ENCODE data around the gene PPP1R15A. TPM values are rescaled to one million over a fixed set of nuclear protein-coding genes. Genes with fewer than 3 reads are reported as not detected.
"Not testable (repeated sequence)": the region's sequence is repeated elsewhere in the genome, so short reads cannot be mapped to it uniquely, and the experiment has no call there.

PPP1R15A gene
- total RNA-seq, 2 experiments from 2014 or later = 23.4 to 31.7 TPM

- no peak overlapping the region for H3K27ac ChIP-seq (ENCODE audit: low read depth, low read length, poor library complexity, severe bottlenecking)
- peaks cover 5% of the 10 kb centered on the region; the same call in 1 of the 2 replicates for H3K79me2 ChIP-seq (ENCODE audit: insufficient read depth, low read depth, low read length)
- H3K4me3 ChIP-seq (ENCODE audit: low read depth, low read length, poor library complexity, severe bottlenecking) = no peak overlapping the region
- TF ChIP-seq EZH2phosphoT487 (IDR thresholded peaks at IDR 0.05; ENCODE audit: borderline replicate concordance, low read depth, low read length) = no peak
- H3K36me3 ChIP-seq (ENCODE audit: insufficient read depth, low read length) = peaks cover 5% of the 10 kb centered on the region; the same call in 1 of the 2 replicates
- POLR2A ChIA-PET = no interaction called here
- DNase-seq (ENCODE audit: low spot score) = no peak
- BruUV-seq (replicated peaks) = no TSS peak
- H2AFZ ChIP-seq (ENCODE audit: low read length) = no peak overlapping the region
- H4K20me1 ChIP-seq (ENCODE audit: insufficient read depth, low read length) = no peaks in the 10 kb centered on the region
- no peaks in the 10 kb centered on the region for H3K9me3 ChIP-seq (ENCODE audit: low read length)
- no peak overlapping the region for H3K4me2 ChIP-seq (ENCODE audit: low read length)
- H3K9me2 ChIP-seq (ENCODE audit: insufficient read depth, low read length) = no peaks in the 10 kb centered on the region
- intact Hi-C loops (cut with micrococcal nuclease; ENCODE audit: unreplicated experiment) = no loop called here
- CTCF ChIA-PET (ENCODE audit: unreplicated experiment) = no interaction called here
- peaks cover 22% of the 10 kb centered on the region for H3K4me1 ChIP-seq (ENCODE audit: insufficient read depth, low read length, poor library complexity, severe bottlenecking)
Observed at GRCh38 chr19:48897181-48897580, 25.0 kb downstream of the PPP1R15A start.

GRCh38 chr19:48899386-48899749, 27.1 kb downstream of the PPP1R15A start:
- H3K27ac ChIP-seq (ENCODE audit: low read depth, low read length, poor library complexity, severe bottlenecking); H4K20me1 ChIP-seq (ENCODE audit: insufficient read depth, low read length); POLR2A ChIA-PET; BruUV-seq (replicated peaks); H3K79me2 ChIP-seq (ENCODE audit: insufficient read depth, low read depth, low read length); intact Hi-C loops (cut with micrococcal nuclease; ENCODE audit: unreplicated experiment); H3K4me3 ChIP-seq (ENCODE audit: low read depth, low read length, poor library complexity, severe bottlenecking); H3K9me3 ChIP-seq (ENCODE audit: low read length); H3K9me2 ChIP-seq (ENCODE audit: insufficient read depth, low read length); H2AFZ ChIP-seq (ENCODE audit: low read length); DNase-seq (ENCODE audit: low spot score); H3K4me2 ChIP-seq (ENCODE audit: low read length): not testable (repeated sequence)
- CTCF ChIA-PET (ENCODE audit: unreplicated experiment) = interaction anchor here (1.0 kb wide), 1 partner anchor 14 kb away, joined by 3 read pairs; no protein-coding TSS in a partner anchor
- Histone ChIP-seq H3K36me3 (ENCODE audit: insufficient read depth, low read length) (peaks cover 10% of the 10 kb centered on the region), H3K4me1 (ENCODE audit: insufficient read depth, low read length, poor library complexity, severe bottlenecking) (peaks cover 15% of the 10 kb centered on the region)

DNA sequence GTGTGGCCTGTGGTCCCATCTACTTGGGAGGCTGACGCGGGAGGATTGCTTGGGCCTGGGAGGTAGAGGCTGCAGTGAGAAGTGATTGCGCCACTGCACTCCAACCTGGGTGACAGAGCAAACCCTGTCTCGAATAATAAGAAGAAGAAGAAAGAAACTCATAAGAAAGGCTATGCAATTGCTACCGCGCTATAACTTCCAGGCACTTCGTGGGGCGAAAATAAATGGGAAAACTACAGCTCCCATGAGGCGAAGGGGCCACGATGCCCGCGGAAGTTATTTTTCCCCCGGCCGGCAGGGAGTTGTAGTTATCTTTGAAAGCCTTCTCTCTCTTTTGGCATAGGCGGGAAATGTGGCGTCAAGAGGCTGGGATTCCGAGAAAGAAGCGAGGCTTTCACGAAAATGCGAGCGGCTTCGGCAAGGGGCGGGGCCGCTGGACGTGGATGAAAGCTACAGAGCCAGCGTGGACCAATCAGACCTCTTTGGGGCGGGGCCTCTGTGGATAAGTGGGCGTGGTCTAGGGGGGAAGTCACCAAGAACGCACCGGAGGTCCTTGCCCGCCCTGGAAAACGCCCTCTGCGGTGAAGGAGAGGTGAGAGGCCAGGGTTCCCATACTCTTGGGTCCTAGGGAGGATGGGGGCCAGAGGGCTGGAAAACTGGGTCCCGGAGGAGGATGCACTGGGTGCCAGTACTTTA, 27.7 kb downstream of the PPP1R15A start, which contains the start of gene NUCB1:
Gene NUCB1 (plus strand): TSS at position 532 of the 696 bp plus-strand sequence. CDS start 485 bp downstream, outside the sequence.
- BruUV-seq (replicated peaks) = no TSS peak
- CTCF ChIA-PET (ENCODE audit: unreplicated experiment) = interaction anchor here (1.0 kb wide), 1 partner anchor 14 kb away, joined by 3 read pairs; no protein-coding TSS in a partner anchor
- H3K4me1 ChIP-seq (ENCODE audit: insufficient read depth, low read length, poor library complexity, severe bottlenecking) = peaks cover 15% of the 10 kb centered on the region

More for the DNA sequence above, 27.7 kb downstream of the PPP1R15A start, which contains the start of gene NUCB1:
- Histone ChIP-seq H3K4me3 (ENCODE audit: low read depth, low read length, poor library complexity, severe bottlenecking) (peak within 1 kb of the TSS; percentile 86), H2AFZ (ENCODE audit: low read length) (peak within 1 kb of the TSS; percentile 87), H3K4me2 (ENCODE audit: low read length) (peak within 1 kb of the TSS; percentile 85), H4K20me1 (ENCODE audit: insufficient read depth, low read length) (no peaks in the 10 kb centered on the region), H3K27ac (ENCODE audit: low read depth, low read length, poor library complexity, severe bottlenecking) (peak within 1 kb of the TSS; percentile 69), H3K9me3 (ENCODE audit: low read length) (no peaks in the 10 kb centered on the region), H3K36me3 (ENCODE audit: insufficient read depth, low read length) (peaks cover 16% of the 10 kb centered on the region), H3K79me2 (ENCODE audit: insufficient read depth, low read depth, low read length) (peaks cover 5% of the 10 kb centered on the region; the same call in 1 of the 2 replicates), H3K9me2 (ENCODE audit: insufficient read depth, low read length) (no peaks in the 10 kb centered on the region)
- TF ChIP-seq, protein P1, sequence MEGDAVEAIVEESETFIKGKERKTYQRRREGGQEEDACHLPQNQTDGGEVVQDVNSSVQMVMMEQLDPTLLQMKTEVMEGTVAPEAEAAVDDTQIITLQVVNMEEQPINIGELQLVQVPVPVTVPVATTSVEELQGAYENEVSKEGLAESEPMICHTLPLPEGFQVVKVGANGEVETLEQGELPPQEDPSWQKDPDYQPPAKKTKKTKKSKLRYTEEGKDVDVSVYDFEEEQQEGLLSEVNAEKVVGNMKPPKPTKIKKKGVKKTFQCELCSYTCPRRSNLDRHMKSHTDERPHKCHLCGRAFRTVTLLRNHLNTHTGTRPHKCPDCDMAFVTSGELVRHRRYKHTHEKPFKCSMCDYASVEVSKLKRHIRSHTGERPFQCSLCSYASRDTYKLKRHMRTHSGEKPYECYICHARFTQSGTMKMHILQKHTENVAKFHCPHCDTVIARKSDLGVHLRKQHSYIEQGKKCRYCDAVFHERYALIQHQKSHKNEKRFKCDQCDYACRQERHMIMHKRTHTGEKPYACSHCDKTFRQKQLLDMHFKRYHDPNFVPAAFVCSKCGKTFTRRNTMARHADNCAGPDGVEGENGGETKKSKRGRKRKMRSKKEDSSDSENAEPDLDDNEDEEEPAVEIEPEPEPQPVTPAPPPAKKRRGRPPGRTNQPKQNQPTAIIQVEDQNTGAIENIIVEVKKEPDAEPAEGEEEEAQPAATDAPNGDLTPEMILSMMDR (conservative IDR thresholded peaks at IDR 0.05; ENCODE audit: low read length) = peak; percentile 47; the same call in 1 of the 2 replicates
- no peak for TF ChIP-seq EZH2phosphoT487 (IDR thresholded peaks at IDR 0.05; ENCODE audit: borderline replicate concordance, low read depth, low read length)
- intact Hi-C loops (cut with micrococcal nuclease; ENCODE audit: unreplicated experiment) = no loop called here
- POLR2A ChIA-PET = interaction anchor here (0.5 kb wide), 1 partner anchor 66 kb away, joined by 4 read pairs; no protein-coding TSS in a partner anchor
- peak; percentile 98 for DNase-seq (ENCODE audit: low spot score)
